ENCODE data around the gene STK26.
"Not testable (repeated sequence)": the region's sequence is repeated elsewhere in the genome, so short reads cannot be mapped to it uniquely, and the experiment has no call there.

Gene STK26

GRCh38 chrX:132040066-132040465 is 17.0 kb downstream of the STK26 start:
- H3K4me3 ChIP-seq (ENCODE audit: low read depth, low read length), result no peak overlapping the region
- TF ChIP-seq MAX (IDR thresholded peaks at IDR 0.05; ENCODE audit: low read depth, low read length) (no peak), POLR2A (IDR thresholded peaks at IDR 0.05; ENCODE audit: extremely low read depth, insufficient read length) (no peak), MYC (IDR thresholded peaks at IDR 0.05; ENCODE audit: low read depth, low read length) (no peak), CTCF (IDR thresholded peaks at IDR 0.05; ENCODE audit: low read depth, low read length) (no peak)
- no peak for DNase-seq (ENCODE audit: low read depth)

- no peak overlapping the region for H3K4me3 ChIP-seq (ENCODE audit: low read depth, low read length)
- TF ChIP-seq MYC (IDR thresholded peaks at IDR 0.05; ENCODE audit: low read depth, low read length) (no peak), CTCF (IDR thresholded peaks at IDR 0.05; ENCODE audit: low read depth, low read length) (no peak), POLR2A (IDR thresholded peaks at IDR 0.05; ENCODE audit: extremely low read depth, insufficient read length) (no peak), MAX (IDR thresholded peaks at IDR 0.05; ENCODE audit: low read depth, low read length) (no peak)
- DNase-seq (ENCODE audit: low read depth), result no peak
Observed at GRCh38 chrX:132041015-132041414, 17.9 kb downstream of the STK26 start.

- no peak for DNase-seq (ENCODE audit: low read depth)
- no peak overlapping the region for H3K4me3 ChIP-seq (ENCODE audit: low read depth, low read length)
Observed at GRCh38 chrX:132043977-132044376, 20.9 kb downstream of the STK26 start.

GRCh38 chrX:132044953-132045352 is 21.9 kb downstream of the STK26 start:
- H3K4me3 ChIP-seq (ENCODE audit: low read depth, low read length), result no peak overlapping the region
- TF ChIP-seq MYC (IDR thresholded peaks at IDR 0.05; ENCODE audit: low read depth, low read length), result no peak
- DNase-seq (ENCODE audit: low read depth), result no peak

More at GRCh38 chrX:132043977-132044376, 20.9 kb downstream of the STK26 start:
- TF ChIP-seq MAX (IDR thresholded peaks at IDR 0.05; ENCODE audit: low read depth, low read length) (no peak), CTCF (IDR thresholded peaks at IDR 0.05; ENCODE audit: low read depth, low read length) (no peak), MYC (IDR thresholded peaks at IDR 0.05; ENCODE audit: low read depth, low read length) (no peak), POLR2A (IDR thresholded peaks at IDR 0.05; ENCODE audit: extremely low read depth, insufficient read length) (no peak)

- no peak for DNase-seq (ENCODE audit: low read depth)
- TF ChIP-seq MYC (IDR thresholded peaks at IDR 0.05; ENCODE audit: low read depth, low read length), result no peak
- TF ChIP-seq POLR2A (IDR thresholded peaks at IDR 0.05; ENCODE audit: extremely low read depth, insufficient read length), result no peak
- TF ChIP-seq CTCF (IDR thresholded peaks at IDR 0.05; ENCODE audit: low read depth, low read length), result no peak
- TF ChIP-seq MAX (IDR thresholded peaks at IDR 0.05; ENCODE audit: low read depth, low read length), result no peak
- H3K4me3 ChIP-seq (ENCODE audit: low read depth, low read length), result no peak overlapping the region
Observed at GRCh38 chrX:132045456-132045855, 22.4 kb downstream of the STK26 start.

GRCh38 chrX:132046533-132046932 is 23.4 kb downstream of the STK26 start:
- TF ChIP-seq CTCF (IDR thresholded peaks at IDR 0.05; ENCODE audit: low read depth, low read length) (no peak), MYC (IDR thresholded peaks at IDR 0.05; ENCODE audit: low read depth, low read length) (no peak), MAX (IDR thresholded peaks at IDR 0.05; ENCODE audit: low read depth, low read length) (no peak), POLR2A (IDR thresholded peaks at IDR 0.05; ENCODE audit: extremely low read depth, insufficient read length) (no peak)
- no peak overlapping the region for H3K4me3 ChIP-seq (ENCODE audit: low read depth, low read length)
- DNase-seq (ENCODE audit: low read depth), result no peak

GRCh38 chrX:132051778-132052177 is 28.7 kb downstream of the STK26 start:
- not testable (repeated sequence) for H3K4me3 ChIP-seq (ENCODE audit: low read depth, low read length); DNase-seq (ENCODE audit: low read depth)
